ENCODE measurements around the gene IFI44L.

The IFI44L gene

GRCh38 chr1:78619803-78620579, at the start of gene IFI44L:
Gene IFI44L (plus strand): TSS chr1:78620448. CDS start chr1:78627916, 7,468 bp downstream.
- peak; percentile 45 for DNase-seq (ENCODE audit: low read depth)

GRCh38 chr1:78570539-78570938, 49.7 kb upstream of the IFI44L start:
- DNase-seq (ENCODE audit: low read depth), result no peak

- peak; percentile 45 for DNase-seq (ENCODE audit: low read depth)
Observed at GRCh38 chr1:78577257-78578100, 42.8 kb upstream of the IFI44L start.

- DNase-seq (ENCODE audit: low read depth), result peak; percentile 45
Observed at GRCh38 chr1:78586572-78586971, 33.7 kb upstream of the IFI44L start.

GRCh38 chr1:78587211-78587610, 33.0 kb upstream of the IFI44L start:
- DNase-seq (ENCODE audit: low read depth), result no peak

GRCh38 chr1:78591971-78592370, 28.3 kb upstream of the IFI44L start:
- peak; percentile 25 for DNase-seq (ENCODE audit: low read depth)

GRCh38 chr1:78599294-78599693, 21.0 kb upstream of the IFI44L start:
- no peak for DNase-seq (ENCODE audit: low read depth)

GRCh38 chr1:78601068-78601467, 19.2 kb upstream of the IFI44L start:
- DNase-seq (ENCODE audit: low read depth), result no peak

GRCh38 chr1:78603206-78603605, 17.0 kb upstream of the IFI44L start:
- DNase-seq (ENCODE audit: low read depth), result no peak

- DNase-seq (ENCODE audit: low read depth), result no peak
Observed at GRCh38 chr1:78604643-78605042, 15.6 kb upstream of the IFI44L start.

GRCh38 chr1:78606274-78606673, 14.0 kb upstream of the IFI44L start:
- DNase-seq (ENCODE audit: low read depth), result no peak

GRCh38 chr1:78607334-78607927, 12.8 kb upstream of the IFI44L start:
- no peak for DNase-seq (ENCODE audit: low read depth)

- no peak for DNase-seq (ENCODE audit: low read depth)
Observed at GRCh38 chr1:78607944-78608343, 12.3 kb upstream of the IFI44L start.

- DNase-seq (ENCODE audit: low read depth), result peak; percentile 51
Observed at GRCh38 chr1:78617615-78618026, 2.6 kb upstream of the IFI44L start.

GRCh38 chr1:78619032-78619431, 1.2 kb upstream of the IFI44L start:
- DNase-seq (ENCODE audit: low read depth), result no peak

GRCh38 chr1:78619446-78619802, 824 bp upstream of the IFI44L start:
- DNase-seq (ENCODE audit: low read depth), result no peak

GRCh38 chr1:78620666-78621065, 418 bp downstream of the IFI44L start:
- no peak for DNase-seq (ENCODE audit: low read depth)

GRCh38 chr1:78622548-78622947, 2.3 kb downstream of the IFI44L start:
- no peak for DNase-seq (ENCODE audit: low read depth)

- no peak for DNase-seq (ENCODE audit: low read depth)
Observed at GRCh38 chr1:78624035-78624434, 3.8 kb downstream of the IFI44L start.

GRCh38 chr1:78627321-78627720, 7.1 kb downstream of the IFI44L start:
- DNase-seq (ENCODE audit: low read depth), result no peak

- no peak for DNase-seq (ENCODE audit: low read depth)
Observed at GRCh38 chr1:78630600-78630999, 10.4 kb downstream of the IFI44L start.

GRCh38 chr1:78633209-78633608, 13.0 kb downstream of the IFI44L start:
- DNase-seq (ENCODE audit: low read depth), result no peak

- no peak for DNase-seq (ENCODE audit: low read depth)
Observed at GRCh38 chr1:78640462-78640861, 20.2 kb downstream of the IFI44L start.
